ENCODE data around the gene CCSAP. TPM values are rescaled to one million over a fixed set of nuclear protein-coding genes. Genes with fewer than 3 reads are reported as not detected.

Gene CCSAP
- total and polyA plus RNA-seq, 2 of the 13 experiments (the other 11 are each of a cell fraction or from before 2014, with no cell fraction given) = 3.7 to 9.0 TPM

DNA sequence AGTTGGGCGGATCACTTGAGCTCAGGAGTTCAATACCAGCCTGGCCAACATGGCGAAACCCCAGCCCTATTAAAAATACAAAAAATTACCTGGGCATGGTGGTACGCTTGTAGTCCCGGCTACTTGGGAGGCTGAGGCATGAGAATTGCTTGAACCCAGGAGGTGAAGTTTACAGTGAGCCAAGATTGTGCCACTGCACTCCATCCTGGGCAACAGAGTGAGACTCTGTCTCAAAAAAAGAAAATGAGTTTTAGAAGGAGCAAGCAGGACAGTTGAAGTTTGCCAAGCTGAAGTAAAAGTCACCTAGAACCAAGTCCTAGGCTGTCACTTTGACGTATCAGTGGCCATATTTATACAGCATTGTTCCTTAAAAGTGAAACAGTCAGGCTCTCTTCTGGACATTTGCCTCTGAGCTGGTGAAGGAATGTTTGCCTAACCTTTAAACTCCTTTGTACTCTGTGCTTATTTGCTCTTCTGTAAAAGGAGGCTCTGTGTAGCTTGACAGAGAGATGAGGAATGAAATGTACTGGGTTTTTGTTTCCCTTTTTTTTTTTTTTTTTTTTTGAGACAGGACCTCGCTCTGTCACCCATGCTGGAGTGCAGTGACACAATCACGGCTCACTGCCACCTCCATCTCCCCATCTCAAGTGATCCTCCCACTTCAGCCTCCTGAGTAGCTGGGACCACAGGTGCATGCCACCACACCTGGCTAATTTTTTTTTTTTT is 69.2 kb downstream of the CCSAP start (continued):
- TF ChIP-seq, protein P1, sequence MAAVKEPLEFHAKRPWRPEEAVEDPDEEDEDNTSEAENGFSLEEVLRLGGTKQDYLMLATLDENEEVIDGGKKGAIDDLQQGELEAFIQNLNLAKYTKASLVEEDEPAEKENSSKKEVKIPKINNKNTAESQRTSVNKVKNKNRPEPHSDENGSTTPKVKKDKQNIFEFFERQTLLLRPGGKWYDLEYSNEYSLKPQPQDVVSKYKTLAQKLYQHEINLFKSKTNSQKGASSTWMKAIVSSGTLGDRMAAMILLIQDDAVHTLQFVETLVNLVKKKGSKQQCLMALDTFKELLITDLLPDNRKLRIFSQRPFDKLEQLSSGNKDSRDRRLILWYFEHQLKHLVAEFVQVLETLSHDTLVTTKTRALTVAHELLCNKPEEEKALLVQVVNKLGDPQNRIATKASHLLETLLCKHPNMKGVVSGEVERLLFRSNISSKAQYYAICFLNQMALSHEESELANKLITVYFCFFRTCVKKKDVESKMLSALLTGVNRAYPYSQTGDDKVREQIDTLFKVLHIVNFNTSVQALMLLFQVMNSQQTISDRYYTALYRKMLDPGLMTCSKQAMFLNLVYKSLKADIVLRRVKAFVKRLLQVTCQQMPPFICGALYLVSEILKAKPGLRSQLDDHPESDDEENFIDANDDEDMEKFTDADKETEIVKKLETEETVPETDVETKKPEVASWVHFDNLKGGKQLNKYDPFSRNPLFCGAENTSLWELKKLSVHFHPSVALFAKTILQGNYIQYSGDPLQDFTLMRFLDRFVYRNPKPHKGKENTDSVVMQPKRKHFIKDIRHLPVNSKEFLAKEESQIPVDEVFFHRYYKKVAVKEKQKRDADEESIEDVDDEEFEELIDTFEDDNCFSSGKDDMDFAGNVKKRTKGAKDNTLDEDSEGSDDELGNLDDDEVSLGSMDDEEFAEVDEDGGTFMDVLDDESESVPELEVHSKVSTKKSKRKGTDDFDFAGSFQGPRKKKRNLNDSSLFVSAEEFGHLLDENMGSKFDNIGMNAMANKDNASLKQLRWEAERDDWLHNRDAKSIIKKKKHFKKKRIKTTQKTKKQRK (IDR thresholded peaks at IDR 0.05; ENCODE audit: low read length) = no peak
- TF ChIP-seq, protein P2, sequence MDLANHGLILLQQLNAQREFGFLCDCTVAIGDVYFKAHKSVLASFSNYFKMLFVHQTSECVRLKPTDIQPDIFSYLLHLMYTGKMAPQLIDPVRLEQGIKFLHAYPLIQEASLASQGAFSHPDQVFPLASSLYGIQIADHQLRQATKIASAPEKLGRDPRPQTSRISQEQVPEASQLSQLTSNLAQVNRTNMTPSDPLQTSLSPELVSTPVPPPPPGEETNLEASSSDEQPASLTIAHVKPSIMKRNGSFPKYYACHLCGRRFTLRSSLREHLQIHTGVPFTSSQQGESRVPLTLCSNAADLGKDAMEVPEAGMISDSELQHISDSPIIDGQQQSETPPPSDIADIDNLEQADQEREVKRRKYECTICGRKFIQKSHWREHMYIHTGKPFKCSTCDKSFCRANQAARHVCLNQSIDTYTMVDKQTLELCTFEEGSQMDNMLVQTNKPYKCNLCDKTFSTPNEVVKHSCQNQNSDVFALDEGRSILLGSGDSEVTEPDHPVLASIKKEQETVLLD (CRISPR knock-in tag; IDR thresholded peaks at IDR 0.05; ENCODE audit: low read depth) = no peak
- peak; percentile 97 for TF ChIP-seq ZNF460 (CRISPR knock-in tag; IDR thresholded peaks at IDR 0.05; ENCODE audit: borderline replicate concordance)
- TF ChIP-seq GZF1 (CRISPR knock-in tag; IDR thresholded peaks at IDR 0.05) = no peak
- TF ChIP-seq HOXD1 (CRISPR knock-in tag; IDR thresholded peaks at IDR 0.05) = 0 out of 2 replicates have a peak, but pooled peaks have one; percentile 48
- TF ChIP-seq, protein P3, sequence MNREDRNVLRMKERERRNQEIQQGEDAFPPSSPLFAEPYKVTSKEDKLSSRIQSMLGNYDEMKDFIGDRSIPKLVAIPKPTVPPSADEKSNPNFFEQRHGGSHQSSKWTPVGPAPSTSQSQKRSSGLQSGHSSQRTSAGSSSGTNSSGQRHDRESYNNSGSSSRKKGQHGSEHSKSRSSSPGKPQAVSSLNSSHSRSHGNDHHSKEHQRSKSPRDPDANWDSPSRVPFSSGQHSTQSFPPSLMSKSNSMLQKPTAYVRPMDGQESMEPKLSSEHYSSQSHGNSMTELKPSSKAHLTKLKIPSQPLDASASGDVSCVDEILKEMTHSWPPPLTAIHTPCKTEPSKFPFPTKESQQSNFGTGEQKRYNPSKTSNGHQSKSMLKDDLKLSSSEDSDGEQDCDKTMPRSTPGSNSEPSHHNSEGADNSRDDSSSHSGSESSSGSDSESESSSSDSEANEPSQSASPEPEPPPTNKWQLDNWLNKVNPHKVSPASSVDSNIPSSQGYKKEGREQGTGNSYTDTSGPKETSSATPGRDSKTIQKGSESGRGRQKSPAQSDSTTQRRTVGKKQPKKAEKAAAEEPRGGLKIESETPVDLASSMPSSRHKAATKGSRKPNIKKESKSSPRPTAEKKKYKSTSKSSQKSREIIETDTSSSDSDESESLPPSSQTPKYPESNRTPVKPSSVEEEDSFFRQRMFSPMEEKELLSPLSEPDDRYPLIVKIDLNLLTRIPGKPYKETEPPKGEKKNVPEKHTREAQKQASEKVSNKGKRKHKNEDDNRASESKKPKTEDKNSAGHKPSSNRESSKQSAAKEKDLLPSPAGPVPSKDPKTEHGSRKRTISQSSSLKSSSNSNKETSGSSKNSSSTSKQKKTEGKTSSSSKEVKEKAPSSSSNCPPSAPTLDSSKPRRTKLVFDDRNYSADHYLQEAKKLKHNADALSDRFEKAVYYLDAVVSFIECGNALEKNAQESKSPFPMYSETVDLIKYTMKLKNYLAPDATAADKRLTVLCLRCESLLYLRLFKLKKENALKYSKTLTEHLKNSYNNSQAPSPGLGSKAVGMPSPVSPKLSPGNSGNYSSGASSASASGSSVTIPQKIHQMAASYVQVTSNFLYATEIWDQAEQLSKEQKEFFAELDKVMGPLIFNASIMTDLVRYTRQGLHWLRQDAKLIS (CRISPR knock-in tag; IDR thresholded peaks at IDR 0.05) = no peak
- no peak for TF ChIP-seq DR1 (CRISPR knock-in tag; IDR thresholded peaks at IDR 0.05)
- TF ChIP-seq MATR3 (CRISPR knock-in tag; IDR thresholded peaks at IDR 0.05) = no peak
- TF ChIP-seq, protein P4, sequence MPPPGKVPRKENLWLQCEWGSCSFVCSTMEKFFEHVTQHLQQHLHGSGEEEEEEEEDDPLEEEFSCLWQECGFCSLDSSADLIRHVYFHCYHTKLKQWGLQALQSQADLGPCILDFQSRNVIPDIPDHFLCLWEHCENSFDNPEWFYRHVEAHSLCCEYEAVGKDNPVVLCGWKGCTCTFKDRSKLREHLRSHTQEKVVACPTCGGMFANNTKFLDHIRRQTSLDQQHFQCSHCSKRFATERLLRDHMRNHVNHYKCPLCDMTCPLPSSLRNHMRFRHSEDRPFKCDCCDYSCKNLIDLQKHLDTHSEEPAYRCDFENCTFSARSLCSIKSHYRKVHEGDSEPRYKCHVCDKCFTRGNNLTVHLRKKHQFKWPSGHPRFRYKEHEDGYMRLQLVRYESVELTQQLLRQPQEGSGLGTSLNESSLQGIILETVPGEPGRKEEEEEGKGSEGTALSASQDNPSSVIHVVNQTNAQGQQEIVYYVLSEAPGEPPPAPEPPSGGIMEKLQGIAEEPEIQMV (CRISPR knock-in tag; IDR thresholded peaks at IDR 0.05; ENCODE audit: low read depth) = no peak
- TF ChIP-seq RBM39 (IDR thresholded peaks at IDR 0.05; ENCODE audit: low read depth, low read length, poor library complexity, severe bottlenecking) = no peak
- TF ChIP-seq, protein P5, sequence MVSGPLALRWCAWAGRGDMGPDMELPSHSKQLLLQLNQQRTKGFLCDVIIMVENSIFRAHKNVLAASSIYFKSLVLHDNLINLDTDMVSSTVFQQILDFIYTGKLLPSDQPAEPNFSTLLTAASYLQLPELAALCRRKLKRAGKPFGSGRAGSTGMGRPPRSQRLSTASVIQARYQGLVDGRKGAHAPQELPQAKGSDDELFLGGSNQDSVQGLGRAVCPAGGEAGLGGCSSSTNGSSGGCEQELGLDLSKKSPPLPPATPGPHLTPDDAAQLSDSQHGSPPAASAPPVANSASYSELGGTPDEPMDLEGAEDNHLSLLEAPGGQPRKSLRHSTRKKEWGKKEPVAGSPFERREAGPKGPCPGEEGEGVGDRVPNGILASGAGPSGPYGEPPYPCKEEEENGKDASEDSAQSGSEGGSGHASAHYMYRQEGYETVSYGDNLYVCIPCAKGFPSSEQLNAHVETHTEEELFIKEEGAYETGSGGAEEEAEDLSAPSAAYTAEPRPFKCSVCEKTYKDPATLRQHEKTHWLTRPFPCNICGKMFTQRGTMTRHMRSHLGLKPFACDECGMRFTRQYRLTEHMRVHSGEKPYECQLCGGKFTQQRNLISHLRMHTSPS (CRISPR knock-in tag; IDR thresholded peaks at IDR 0.05; ENCODE audit: low read depth) = peak; percentile 61; the same call in 1 of the 2 replicates
- TF ChIP-seq EED (CRISPR knock-in tag; IDR thresholded peaks at IDR 0.05) = no peak
- TF ChIP-seq HDAC1 (CRISPR knock-in tag; IDR thresholded peaks at IDR 0.05) = peak; percentile 81
